A549 treated with AZD2906 at 1 μM for 4 hours (cell line): Measurements from ENCODE around the gene MAVS. TPM values are rescaled to one million over a fixed set of nuclear protein-coding genes. Genes with fewer than 3 reads are reported as not detected.

Source experiments
- total RNA-seq: library from RNA; stranded (reverse); fragments of 200-300 nt; extraction: Qiagen RNA extraction; gene quantifications from 5 replicates; pipeline ENCODE4 v1.2.3, GENCODE V29; 2022

MAVS gene
- 18.4 to 22.7 TPM (median 20.9 TPM) in 5 replicates for total RNA-seq

GRCh38 chr20:3846740-3847428 is at the start of gene MAVS:
Gene MAVS, plus strand, starts transcription at chr20:3846834. Its CDS starts 7,791 bp downstream, at chr20:3854625.

GRCh38 chr20:3820048-3820900 is 26.4 kb upstream of the MAVS start, which contains the start of gene AP5S1:
Gene AP5S1, plus strand, starts transcription at chr20:3820547. Its CDS starts 1,571 bp downstream, at chr20:3822118.

GRCh38 chr20:3888622-3889488 is 42.2 kb downstream of the MAVS start, which contains the start of gene PANK2:
Gene PANK2, plus strand, starts transcription at chr20:3889387.

Other genes with a start within 250 kb of the MAVS start
- gene GFRA4, start 183.4 kb upstream of the MAVS start, total RNA-seq = not detected in 5 replicates
- gene ADAM33, start 164.8 kb upstream of the MAVS start, total RNA-seq = 0.04 to 0.09 TPM (median 0.06 TPM) in 5 replicates
- gene SIGLEC1, start 134.2 kb upstream of the MAVS start, total RNA-seq = 0.02 TPM in 2 of 5 replicates, not detected in the others
- gene HSPA12B, start 114.1 kb upstream of the MAVS start, total RNA-seq = 0.40 to 0.77 TPM (median 0.60 TPM) in 5 replicates
- gene ADISSP, start 79.1 kb upstream of the MAVS start, total RNA-seq = 102 to 175 TPM (median 168 TPM) in 5 replicates
- gene SPEF1, start 65.4 kb upstream of the MAVS start, total RNA-seq = 1.1 to 2.3 TPM (median 1.9 TPM) in 5 replicates
- 92.6 to 127 TPM (median 118 TPM) in 5 replicates for gene CENPB, start 60.1 kb upstream of the MAVS start, total RNA-seq
- 176 to 213 TPM (median 208 TPM) in 5 replicates for gene CDC25B, start 50.5 kb upstream of the MAVS start, total RNA-seq
- 12.7 to 18.6 TPM (median 16.9 TPM) in 5 replicates for gene AP5S1, start 26.3 kb upstream of the MAVS start, total RNA-seq
- gene PANK2, start 42.6 kb downstream of the MAVS start, total RNA-seq = 50.1 to 57.6 TPM (median 51.2 TPM) in 5 replicates
- gene RNF24, start 168.7 kb downstream of the MAVS start, total RNA-seq = 13.0 to 15.5 TPM (median 15.4 TPM) in 5 replicates